Vagina (tissue), 2 donors: ENCODE data around the gene GCH1.

Experiments used
- POLR2A ChIP-seq, 2 donors: fragments of 450-650 bp; IDR thresholded peaks; one replicate each; pipeline ENCODE4 v1.6.1; 2017; ENCODE audit warnings: antibody characterized with exemption in 2 of 2, mild to moderate bottlenecking in 2 of 2, moderate library complexity in 2 of 2
- POLR2AphosphoS5 ChIP-seq, 2 donors: sonication (generic); formaldehyde crosslinking; IDR thresholded peaks; one replicate each; pipeline ENCODE4 v1.9.0; 2017; ENCODE audit warnings: antibody characterized with exemption in 2 of 2, mild to moderate bottlenecking in 2 of 2, low read depth in 1 of 2; ENCODE audit not compliant: insufficient read depth in 1 of 2
- TF ChIP-seq, protein P1 (sequence below), 3 experiments: fragments of 450-650 bp in 2 of 3; fragments of 200-600 bp in 1 of 3; sonication (generic) in 1 of 3; IDR thresholded peaks; one replicate each; pipeline ENCODE4 v1.5.1; 2017 to 2019; ENCODE audit warnings: antibody characterized with exemption in 3 of 3, mild to moderate bottlenecking in 2 of 3, moderate library complexity in 2 of 3

DNA sequence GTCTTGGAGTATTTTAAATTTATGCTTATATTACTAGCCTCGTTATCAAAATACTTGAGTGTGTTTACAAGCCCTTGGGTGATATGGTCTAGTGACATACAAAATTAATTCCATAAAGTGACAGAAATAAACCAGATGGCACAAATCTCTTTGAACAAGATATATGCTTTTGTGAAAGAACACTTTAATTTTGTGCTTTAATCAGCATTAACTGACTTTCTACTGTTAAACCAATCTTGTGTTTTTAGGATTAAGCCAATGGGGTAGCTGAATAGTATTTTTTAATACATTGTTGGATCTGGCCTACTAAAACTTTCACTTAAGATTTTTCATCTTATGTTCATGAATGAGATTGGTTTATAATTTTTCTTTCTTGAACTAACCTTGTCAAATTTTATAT lies 30.4 kb upstream of the GCH1 start:
- TF ChIP-seq, protein P1, sequence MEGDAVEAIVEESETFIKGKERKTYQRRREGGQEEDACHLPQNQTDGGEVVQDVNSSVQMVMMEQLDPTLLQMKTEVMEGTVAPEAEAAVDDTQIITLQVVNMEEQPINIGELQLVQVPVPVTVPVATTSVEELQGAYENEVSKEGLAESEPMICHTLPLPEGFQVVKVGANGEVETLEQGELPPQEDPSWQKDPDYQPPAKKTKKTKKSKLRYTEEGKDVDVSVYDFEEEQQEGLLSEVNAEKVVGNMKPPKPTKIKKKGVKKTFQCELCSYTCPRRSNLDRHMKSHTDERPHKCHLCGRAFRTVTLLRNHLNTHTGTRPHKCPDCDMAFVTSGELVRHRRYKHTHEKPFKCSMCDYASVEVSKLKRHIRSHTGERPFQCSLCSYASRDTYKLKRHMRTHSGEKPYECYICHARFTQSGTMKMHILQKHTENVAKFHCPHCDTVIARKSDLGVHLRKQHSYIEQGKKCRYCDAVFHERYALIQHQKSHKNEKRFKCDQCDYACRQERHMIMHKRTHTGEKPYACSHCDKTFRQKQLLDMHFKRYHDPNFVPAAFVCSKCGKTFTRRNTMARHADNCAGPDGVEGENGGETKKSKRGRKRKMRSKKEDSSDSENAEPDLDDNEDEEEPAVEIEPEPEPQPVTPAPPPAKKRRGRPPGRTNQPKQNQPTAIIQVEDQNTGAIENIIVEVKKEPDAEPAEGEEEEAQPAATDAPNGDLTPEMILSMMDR (IDR thresholded peaks at IDR 0.05): no peak
- no peak for TF ChIP-seq POLR2A (IDR thresholded peaks at IDR 0.05)
- no peak for TF ChIP-seq POLR2AphosphoS5 (IDR thresholded peaks at IDR 0.05; ENCODE audit: insufficient read depth in 1 of 2, low read depth in 1 of 2)
